ENCODE measurements around the gene ZNF503.

- TF ChIP-seq POLR2AphosphoS5 (IDR thresholded peaks at IDR 0.05; ENCODE audit: borderline replicate concordance, low read depth, low read length) (no peak), EZH2 (IDR thresholded peaks at IDR 0.05) (no peak), FOXP2 (optimal IDR thresholded peaks at IDR 0.05; ENCODE audit: control extremely low read depth, extremely low read length, insufficient read depth) (no peak)
Observed at GRCh38 chr10:75406462-75407223, 5.1 kb upstream of the ZNF503 start.
